Measurements from ENCODE around the gene CLPTM1.

The CLPTM1 gene

DNA sequence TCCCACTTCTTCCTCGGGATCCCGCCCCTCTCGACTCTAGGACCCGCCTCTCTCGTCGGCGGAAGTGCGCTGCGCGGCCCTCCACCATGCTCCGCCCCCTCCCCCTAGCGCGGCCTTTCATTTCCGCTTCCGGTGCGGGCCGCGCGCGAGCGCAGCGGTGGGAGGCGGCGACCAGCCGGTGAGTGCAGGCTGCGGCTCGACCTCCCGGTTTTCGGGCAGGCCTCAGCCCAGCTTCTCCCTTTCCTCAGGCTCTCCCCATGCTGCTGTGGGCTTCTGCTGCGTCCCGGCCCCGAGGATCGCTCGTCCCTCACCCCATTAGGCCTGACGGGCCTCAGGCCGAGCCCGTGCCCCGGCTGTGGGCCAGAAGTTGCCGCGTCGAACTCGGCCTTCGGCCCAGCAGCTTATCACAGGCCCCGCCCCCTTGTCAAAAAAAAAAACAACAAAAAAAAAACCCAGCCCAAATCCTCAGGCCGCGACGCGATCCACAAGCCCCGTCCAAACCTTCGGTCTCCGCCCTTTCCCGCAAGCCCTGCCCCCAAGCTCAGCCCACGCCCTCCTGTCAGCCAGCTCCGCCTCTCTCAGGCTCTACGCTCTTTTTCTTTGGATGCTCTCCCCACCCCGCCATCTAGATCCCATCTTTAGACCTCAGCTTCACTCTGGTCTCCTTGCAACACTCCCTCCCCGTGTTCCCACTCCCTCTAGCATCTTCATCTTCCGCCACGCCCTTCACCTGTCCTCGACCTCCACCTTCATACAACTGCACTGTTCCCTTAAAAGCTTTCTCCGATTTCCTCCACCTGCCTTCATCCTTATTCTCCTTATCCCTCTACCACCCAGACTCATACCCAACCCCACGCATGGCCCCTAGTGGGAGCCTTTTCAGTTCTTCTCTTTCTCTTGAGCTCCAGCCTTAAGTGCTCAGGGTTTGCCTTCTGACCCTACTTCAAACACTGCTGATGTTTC lies 84.0 kb downstream of the CLPTM1 start, which contains the start of gene CLASRP:
Gene CLASRP (plus strand): TSS at position 115 of the 963 bp plus-strand sequence. CDS start 1,168 bp downstream, outside the sequence.
- H3K27ac ChIP-seq = peak within 1 kb of the TSS; percentile 95
- TF ChIP-seq, protein P1, sequence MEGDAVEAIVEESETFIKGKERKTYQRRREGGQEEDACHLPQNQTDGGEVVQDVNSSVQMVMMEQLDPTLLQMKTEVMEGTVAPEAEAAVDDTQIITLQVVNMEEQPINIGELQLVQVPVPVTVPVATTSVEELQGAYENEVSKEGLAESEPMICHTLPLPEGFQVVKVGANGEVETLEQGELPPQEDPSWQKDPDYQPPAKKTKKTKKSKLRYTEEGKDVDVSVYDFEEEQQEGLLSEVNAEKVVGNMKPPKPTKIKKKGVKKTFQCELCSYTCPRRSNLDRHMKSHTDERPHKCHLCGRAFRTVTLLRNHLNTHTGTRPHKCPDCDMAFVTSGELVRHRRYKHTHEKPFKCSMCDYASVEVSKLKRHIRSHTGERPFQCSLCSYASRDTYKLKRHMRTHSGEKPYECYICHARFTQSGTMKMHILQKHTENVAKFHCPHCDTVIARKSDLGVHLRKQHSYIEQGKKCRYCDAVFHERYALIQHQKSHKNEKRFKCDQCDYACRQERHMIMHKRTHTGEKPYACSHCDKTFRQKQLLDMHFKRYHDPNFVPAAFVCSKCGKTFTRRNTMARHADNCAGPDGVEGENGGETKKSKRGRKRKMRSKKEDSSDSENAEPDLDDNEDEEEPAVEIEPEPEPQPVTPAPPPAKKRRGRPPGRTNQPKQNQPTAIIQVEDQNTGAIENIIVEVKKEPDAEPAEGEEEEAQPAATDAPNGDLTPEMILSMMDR (IDR thresholded peaks at IDR 0.05) = no peak
- TF ChIP-seq ZFX (IDR thresholded peaks at IDR 0.05; ENCODE audit: borderline replicate concordance) = no peak

DNA sequence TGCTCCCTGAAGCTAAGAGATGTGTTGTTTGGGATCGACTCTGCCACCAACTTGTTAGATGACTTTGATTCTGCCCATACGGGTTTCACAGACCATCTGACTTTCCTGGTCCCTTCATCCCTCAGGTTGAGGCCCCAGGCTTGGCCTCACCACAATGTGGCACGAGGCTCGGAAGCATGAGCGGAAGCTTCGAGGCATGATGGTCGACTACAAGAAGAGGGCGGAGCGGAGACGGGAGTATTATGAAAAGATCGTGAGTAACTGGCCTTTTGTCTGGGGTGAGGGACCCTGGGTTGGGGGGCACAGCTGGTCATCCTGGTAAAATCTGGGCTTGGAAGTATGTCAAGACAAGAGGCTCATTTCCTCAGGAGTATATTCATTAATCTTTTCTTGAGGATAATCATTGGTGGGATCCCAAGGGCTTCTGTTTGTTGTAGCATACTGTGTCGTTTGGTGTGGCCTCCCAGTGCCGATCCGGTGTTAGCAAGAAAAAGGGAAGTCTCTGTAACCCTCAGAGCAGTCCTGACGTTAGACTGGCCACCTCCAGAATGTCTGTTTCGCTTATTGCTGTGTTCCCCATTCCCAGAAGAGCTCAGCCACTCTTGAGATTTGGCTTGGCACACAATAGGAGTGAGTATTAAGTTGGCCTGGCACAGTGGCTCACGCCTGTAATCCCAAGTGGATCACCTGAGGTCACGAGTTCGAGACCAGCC lies 85.0 kb downstream of the CLPTM1 start:
- TF ChIP-seq, protein P1 (IDR thresholded peaks at IDR 0.05) = no peak
- TF ChIP-seq ZFX (IDR thresholded peaks at IDR 0.05; ENCODE audit: borderline replicate concordance) = no peak
- H3K27ac ChIP-seq = peak overlapping the region; percentile 95

DNA sequence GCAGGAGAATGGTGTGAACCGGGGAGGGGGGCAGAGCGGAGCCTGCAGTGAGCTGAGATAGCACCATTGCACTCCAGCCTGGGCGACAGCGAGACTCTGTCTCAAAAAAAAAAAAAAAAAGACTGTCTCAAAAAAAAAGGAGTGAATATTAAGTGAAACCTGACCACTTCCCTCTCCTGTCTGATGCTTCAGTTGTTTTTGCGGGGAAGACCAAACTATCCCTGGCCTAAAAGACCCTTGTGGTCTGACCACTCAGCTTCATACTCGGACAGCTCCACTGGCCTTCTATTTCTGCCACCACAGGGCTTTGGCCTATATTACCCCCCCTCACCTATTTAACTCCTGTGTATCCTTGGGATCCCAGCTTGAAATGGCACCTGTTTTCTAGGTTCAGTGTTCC lies 85.9 kb downstream of the CLPTM1 start:
- no peak overlapping the region for H3K27ac ChIP-seq
- TF ChIP-seq, protein P1 (IDR thresholded peaks at IDR 0.05) = no peak
- no peak for TF ChIP-seq ZFX (IDR thresholded peaks at IDR 0.05; ENCODE audit: borderline replicate concordance)
